Measurements from ENCODE around the gene SEMA4B. TPM values are rescaled to one million over a fixed set of nuclear protein-coding genes. Genes with fewer than 3 reads are reported as not detected.

Gene SEMA4B
- total and polyA plus RNA-seq, 2 donors from 2014 or later, result 28.7 to 190 TPM

DNA sequence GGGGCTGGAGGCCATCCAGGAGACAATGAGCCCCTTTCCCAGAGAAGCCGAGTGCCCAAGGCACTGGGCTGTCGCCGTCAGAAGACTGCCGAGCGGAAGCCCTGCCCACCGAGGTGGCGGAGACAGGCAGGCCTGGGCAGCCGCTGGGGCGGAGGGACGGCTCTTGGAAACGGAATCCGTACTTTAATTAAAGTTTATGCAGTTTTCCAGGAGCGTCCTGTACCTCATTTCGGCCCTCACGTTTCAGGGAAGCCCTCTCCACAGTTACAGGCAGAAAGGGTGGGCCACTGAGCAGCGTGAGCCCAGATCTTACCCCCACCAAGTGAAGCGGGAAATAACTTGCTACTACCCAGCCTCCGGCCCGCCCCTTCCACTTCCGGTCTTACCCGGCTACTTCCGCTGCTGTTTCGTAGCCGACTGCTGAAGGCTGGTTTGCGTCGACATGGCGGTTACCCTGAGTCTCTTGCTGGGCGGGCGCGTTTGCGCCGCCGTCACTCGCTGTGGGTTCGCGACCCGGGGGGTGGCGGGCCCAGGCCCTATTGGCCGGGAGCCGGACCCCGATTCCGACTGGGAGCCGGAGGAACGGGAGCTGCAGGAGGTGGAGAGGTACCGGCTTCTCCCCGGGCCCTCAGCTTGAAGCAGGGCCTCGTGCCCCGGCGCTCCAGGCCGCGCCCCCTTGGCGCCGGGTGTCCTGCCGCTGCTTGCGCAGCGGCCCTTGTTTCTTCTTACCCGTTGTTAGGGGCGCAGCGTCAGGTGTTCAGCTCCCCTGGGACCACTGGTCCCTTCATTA, 64.3 kb downstream of the SEMA4B start, which contains the start of gene NGRN:
TSS of gene NGRN (plus strand) at position 402 of the 790 bp plus-strand sequence. CDS start at position 443, 41 bp downstream.
- intact Hi-C loops (cut with DNase I), result no loop called here
- TF ChIP-seq, protein P1, sequence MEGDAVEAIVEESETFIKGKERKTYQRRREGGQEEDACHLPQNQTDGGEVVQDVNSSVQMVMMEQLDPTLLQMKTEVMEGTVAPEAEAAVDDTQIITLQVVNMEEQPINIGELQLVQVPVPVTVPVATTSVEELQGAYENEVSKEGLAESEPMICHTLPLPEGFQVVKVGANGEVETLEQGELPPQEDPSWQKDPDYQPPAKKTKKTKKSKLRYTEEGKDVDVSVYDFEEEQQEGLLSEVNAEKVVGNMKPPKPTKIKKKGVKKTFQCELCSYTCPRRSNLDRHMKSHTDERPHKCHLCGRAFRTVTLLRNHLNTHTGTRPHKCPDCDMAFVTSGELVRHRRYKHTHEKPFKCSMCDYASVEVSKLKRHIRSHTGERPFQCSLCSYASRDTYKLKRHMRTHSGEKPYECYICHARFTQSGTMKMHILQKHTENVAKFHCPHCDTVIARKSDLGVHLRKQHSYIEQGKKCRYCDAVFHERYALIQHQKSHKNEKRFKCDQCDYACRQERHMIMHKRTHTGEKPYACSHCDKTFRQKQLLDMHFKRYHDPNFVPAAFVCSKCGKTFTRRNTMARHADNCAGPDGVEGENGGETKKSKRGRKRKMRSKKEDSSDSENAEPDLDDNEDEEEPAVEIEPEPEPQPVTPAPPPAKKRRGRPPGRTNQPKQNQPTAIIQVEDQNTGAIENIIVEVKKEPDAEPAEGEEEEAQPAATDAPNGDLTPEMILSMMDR (IDR thresholded peaks at IDR 0.05; ENCODE audit: borderline replicate concordance, extremely low read depth, insufficient read depth), result no peak
- Histone ChIP-seq H3K4me1 (ENCODE audit: control insufficient read depth in 2 of 3, insufficient read depth in 2 of 3, low read depth in 1 of 3, low read length in 3 of 3) (peaks cover 0 to 22% (median 17%) of the 10 kb centered on the region in 3 donors), H3K9me3 (ENCODE audit: control insufficient read depth in 2 of 3, insufficient read depth in 1 of 3, low read length in 3 of 3) (no peaks in the 10 kb centered on the region), H3K27me3 (ENCODE audit: control insufficient read depth, insufficient read depth, low read length) (no peaks in the 10 kb centered on the region), H3K36me3 (ENCODE audit: control insufficient read depth in 2 of 3, insufficient read depth in 3 of 3, low read length in 3 of 3) (peaks cover 2 to 3% (median 2%) of the 10 kb centered on the region in 3 donors), H3K27ac (ENCODE audit: low read depth in 2 of 2, low read length in 2 of 2) (peak within 1 kb of the TSS; percentile 94 to 98), H3K9ac (ENCODE audit: low read length in 3 of 3) (peak within 1 kb of the TSS; percentile 68 to 99 (median 90)), H3K4me3 (ENCODE audit: low read length in 3 of 3) (peak within 1 kb of the TSS; percentile 97 to 98 (median 97))
- DNase-seq (peak; percentile 95 to 98 (median 97)), FAIRE-seq (no peak)

DNA sequence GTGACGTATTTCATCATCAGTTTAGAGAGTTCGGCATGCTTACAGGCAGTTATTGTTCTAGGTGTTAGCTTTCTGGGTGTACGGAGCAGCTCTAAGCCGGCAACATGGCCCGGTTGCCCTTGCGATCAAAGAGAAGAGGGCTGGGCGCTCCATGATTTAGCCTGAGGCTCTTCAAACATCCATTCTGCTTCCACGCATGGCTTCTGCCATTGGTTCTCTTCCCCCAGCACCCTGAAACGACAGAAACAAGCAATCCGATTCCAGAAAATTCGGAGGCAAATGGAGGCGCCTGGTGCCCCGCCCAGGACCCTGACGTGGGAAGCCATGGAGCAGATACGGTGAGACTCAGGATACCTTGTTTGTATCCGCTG, 64.9 kb downstream of the SEMA4B start:
- Histone ChIP-seq H3K36me3 (ENCODE audit: control insufficient read depth in 2 of 3, insufficient read depth in 3 of 3, low read length in 3 of 3) (peaks cover 2 to 9% (median 4%) of the 10 kb centered on the region in 3 donors), H3K27me3 (ENCODE audit: control insufficient read depth, insufficient read depth, low read length) (no peaks in the 10 kb centered on the region), H3K4me1 (ENCODE audit: control insufficient read depth in 2 of 3, insufficient read depth in 2 of 3, low read depth in 1 of 3, low read length in 3 of 3) (peaks cover 0 to 22% (median 17%) of the 10 kb centered on the region in 3 donors), H3K9me3 (ENCODE audit: control insufficient read depth in 2 of 3, insufficient read depth in 1 of 3, low read length in 3 of 3) (no peaks in the 10 kb centered on the region), H3K9ac (ENCODE audit: low read length in 3 of 3) (peak overlapping the region; percentile 68 to 99 (median 90)), H3K27ac (ENCODE audit: low read depth in 2 of 2, low read length in 2 of 2) (peak overlapping the region; percentile 94 to 98), H3K4me3 (ENCODE audit: low read length in 3 of 3) (peak overlapping the region; percentile 97 to 98 (median 97))
- intact Hi-C loops (cut with DNase I), result no loop called here
- TF ChIP-seq, protein P1 (IDR thresholded peaks at IDR 0.05; ENCODE audit: borderline replicate concordance, extremely low read depth, insufficient read depth), result no peak
- FAIRE-seq (no peak), DNase-seq (peak in 2 of 5 donors; percentile 63 to 65)

DNA sequence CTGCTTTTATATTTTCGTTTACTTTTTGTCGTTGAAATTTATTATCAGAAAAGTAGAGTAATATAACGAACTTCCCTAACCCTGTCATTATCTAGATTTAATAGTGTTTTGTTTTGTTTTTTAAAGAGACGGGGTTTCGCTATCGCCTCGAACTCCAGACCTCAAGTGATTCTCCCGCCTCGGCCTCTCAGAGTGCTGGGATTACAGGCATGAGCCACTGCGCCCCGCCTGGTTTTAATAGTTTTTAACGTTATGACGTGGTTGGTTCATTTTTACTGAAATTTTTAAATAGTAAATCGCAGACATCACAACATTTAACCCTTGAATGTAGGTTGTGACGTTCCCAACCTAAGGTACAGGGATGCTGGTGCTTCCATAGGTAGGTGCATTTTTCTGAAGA, 65.4 kb downstream of the SEMA4B start:
- peaks cover 0 to 22% (median 17%) of the 10 kb centered on the region in 3 donors for H3K4me1 ChIP-seq (ENCODE audit: control insufficient read depth in 2 of 3, insufficient read depth in 2 of 3, low read depth in 1 of 3, low read length in 3 of 3)
- H3K4me3 ChIP-seq (ENCODE audit: low read length in 3 of 3), result peak overlapping the region; percentile 97 to 98 (median 97)
- peak in 1 of 5 donors; percentile 37 for DNase-seq
- intact Hi-C loops (cut with DNase I), result no loop called here
- H3K27me3 ChIP-seq (ENCODE audit: control insufficient read depth, insufficient read depth, low read length), result no peaks in the 10 kb centered on the region
- H3K36me3 ChIP-seq (ENCODE audit: control insufficient read depth in 2 of 3, insufficient read depth in 3 of 3, low read length in 3 of 3), result peaks cover 2 to 13% (median 4%) of the 10 kb centered on the region in 3 donors
- TF ChIP-seq, protein P1 (IDR thresholded peaks at IDR 0.05; ENCODE audit: borderline replicate concordance, extremely low read depth, insufficient read depth), result no peak
- peak overlapping the region; percentile 68 to 99 (median 90) for H3K9ac ChIP-seq (ENCODE audit: low read length in 3 of 3)
- FAIRE-seq, result no peak
- H3K27ac ChIP-seq (ENCODE audit: low read depth in 2 of 2, low read length in 2 of 2), result peak overlapping the region; percentile 94 to 98
- H3K9me3 ChIP-seq (ENCODE audit: control insufficient read depth in 2 of 3, insufficient read depth in 1 of 3, low read length in 3 of 3), result no peaks in the 10 kb centered on the region
